K562 (cell line): Measurements from ENCODE around the gene GARIN5B. TPM values are rescaled to one million over a fixed set of nuclear protein-coding genes. Genes with fewer than 3 reads are reported as not detected.
"Not testable (repeated sequence)": the region's sequence is repeated elsewhere in the genome, so short reads cannot be mapped to it uniquely, and the experiment has no call there.

ENCODE experiments used
- CCNT2 ChIP-seq: IDR thresholded peaks from 2 replicates; pipeline ENCODE4 v1.6.1; 2011; ENCODE audit warnings: borderline replicate concordance, low read depth, mild to moderate bottlenecking, moderate library complexity, mixed read lengths, low read length; ENCODE audit not compliant: insufficient read length; ENCODE audit errors: extremely low read depth
- CHCHD3 ChIP-seq: fragments of 250-450 bp; sonication (Bioruptor Pico); IDR thresholded peaks from 2 replicates; pipeline ENCODE4 v2.1.2; 2022; ENCODE audit warnings: mild to moderate bottlenecking
- FUS ChIP-seq: fragments of 200-400 bp; formaldehyde crosslinking; optimal IDR thresholded peaks from 2 replicates; pipeline ENCODE3; 2017; ENCODE audit warnings: low read depth, low read length
- GTF2A2 ChIP-seq: IDR thresholded peaks from 2 replicates; pipeline ENCODE4 v1.6.1; 2016; ENCODE audit warnings: mild to moderate bottlenecking, missing genetic modification characterization, missing compliant biosample characterization
- HCFC1 ChIP-seq: IDR thresholded peaks from 2 replicates; pipeline ENCODE4 v1.6.1; 2012; ENCODE audit warnings: low read depth, low read length, improper control_type of control experiment
- KLF1 ChIP-seq: fragments of 450-650 bp; IDR thresholded peaks from 2 replicates; pipeline ENCODE4 v1.6.1; 2016; ENCODE audit warnings: missing genetic modification characterization, missing compliant biosample characterization
- PCBP2 ChIP-seq: fragments of 200-400 bp; formaldehyde crosslinking; IDR thresholded peaks from 2 replicates; pipeline ENCODE4 v1.6.1; 2018; ENCODE audit warnings: low read length, low read depth, mild to moderate bottlenecking, moderate library complexity; ENCODE audit not compliant: poor library complexity, severe bottlenecking
- PHF8 ChIP-seq: fragments of 200-600 bp; sonication (generic); IDR thresholded peaks from 2 replicates; pipeline ENCODE4 v1.6.1; 2012; ENCODE audit warnings: mixed run types, mild to moderate bottlenecking, inconsistent platforms, low read length, moderate library complexity, borderline replicate concordance
- POLR2A ChIP-seq: fragments of 450-650 bp; conservative IDR thresholded peaks from 2 replicates; pipeline ENCODE4 v1.6.1; 2016
- POLR2AphosphoS5 ChIP-seq: IDR thresholded peaks from 2 replicates; pipeline ENCODE4 v1.6.1; 2011; ENCODE audit warnings: mild to moderate bottlenecking, low read depth, low read length, moderate library complexity; ENCODE audit not compliant: control insufficient read depth, insufficient read depth
- POLR2H ChIP-seq: IDR thresholded peaks from 2 replicates; pipeline ENCODE4 v1.6.1; 2016; ENCODE audit warnings: missing genetic modification characterization, low read depth, mild to moderate bottlenecking, control low read depth, missing compliant biosample characterization, moderate library complexity
- PRPF4 ChIP-seq: fragments of 200-400 bp; formaldehyde crosslinking; IDR thresholded peaks from one replicate; pipeline ENCODE4 v1.6.1; 2017; ENCODE audit warnings: low read length, low read depth, mild to moderate bottlenecking; ENCODE audit not compliant: insufficient read depth, poor library complexity, severe bottlenecking
- RBFOX2 ChIP-seq: fragments of 200-400 bp; formaldehyde crosslinking; IDR thresholded peaks from 2 replicates; pipeline ENCODE4 v1.6.1; 2017; ENCODE audit warnings: low read depth, mild to moderate bottlenecking, low read length, moderate library complexity
- SMAD4 ChIP-seq: fragments of 250-450 bp; sonication (Bioruptor Pico); conservative IDR thresholded peaks from 2 replicates; pipeline ENCODE4 v1.8.0; 2021; ENCODE audit warnings: inconsistent platforms, mild to moderate bottlenecking, moderate library complexity
- SRSF1 ChIP-seq: fragments of 200-400 bp; formaldehyde crosslinking; IDR thresholded peaks from 2 replicates; pipeline ENCODE4 v1.6.1; 2017; ENCODE audit warnings: mild to moderate bottlenecking, low read depth, low read length, moderate library complexity
- TAF1 ChIP-seq: IDR thresholded peaks from 2 replicates; pipeline ENCODE4 v1.6.1; 2011; ENCODE audit warnings: mild to moderate bottlenecking, low read length, moderate library complexity; ENCODE audit not compliant: insufficient read depth, control insufficient read depth, severe bottlenecking; ENCODE audit errors: extremely low read depth
- TOE1 ChIP-seq, 2 experiments: fragments of 450-650 bp in 1 of 2; sonication (generic) in 1 of 2; formaldehyde crosslinking in 1 of 2; IDR thresholded peaks; 2 replicates each; pipeline versions ENCODE4 v1.7.1 to v1.8.0; 2016 to 2022; ENCODE audit warnings: borderline replicate concordance in 2 of 2, mild to moderate bottlenecking in 2 of 2, antibody characterized with exemption in 1 of 2, inconsistent platforms in 1 of 2, low read depth in 1 of 2, missing genetic modification reagents in 1 of 2, moderate library complexity in 1 of 2
- U2AF1 ChIP-seq: fragments of 200-400 bp; formaldehyde crosslinking; optimal IDR thresholded peaks from 2 replicates; pipeline ENCODE3; 2017; ENCODE audit warnings: mild to moderate bottlenecking, low read depth, low read length, moderate library complexity
- ZFX ChIP-seq: sonication (generic); formaldehyde crosslinking; IDR thresholded peaks from 2 replicates; pipeline ENCODE4 v1.8.0; 2022; ENCODE audit warnings: mild to moderate bottlenecking, missing genetic modification reagents, moderate library complexity
- ZNF436 ChIP-seq: fragments of 250-450, 450-650 bp; sonication (Bioruptor Pico); formaldehyde crosslinking; IDR thresholded peaks from 2 replicates; pipeline ENCODE4 v1.7.0; 2020; ENCODE audit warnings: mild to moderate bottlenecking
- ZNF592 ChIP-seq: fragments of 450-650 bp; IDR thresholded peaks from 2 replicates; pipeline ENCODE4 v1.6.1; 2017; ENCODE audit warnings: antibody characterized with exemption, mild to moderate bottlenecking
- polyA plus RNA-seq, 8 experiments: library from polyadenylated mRNA; depleted of rRNA in 4 of 8; stranded (reverse) in 5 of 8; unstranded in 3 of 8; fragments of >200 nt; fragmentation: Nextera tagmentation in 2 of 8; fragmentation: Illumina TruSeq in 1 of 8; extraction: Ambion mirVana in 2 of 8; extraction: Trizol in 1 of 8; gene quantifications; 2 replicates each; pipeline versions ENCODE4 v1.2.1 to v1.2.3, GENCODE V29; 2011 to 2014; ENCODE audit warnings: inconsistent platforms in 1 of 8, missing spikeins in 1 of 8
- total RNA-seq, 7 experiments: library from RNA; depleted of rRNA in 6 of 7; stranded (reverse); fragments of >200 nt in 6 of 7; fragmentation: Illumina TruSeq in 2 of 7; extraction: Trizol in 2 of 7; gene quantifications; 2 replicates each; pipeline versions ENCODE4 v1.2.1 to v1.2.3, GENCODE V29; 2011 to 2021; ENCODE audit warnings: low replicate concordance in 1 of 7
- TF ChIP-seq, protein P1 (sequence below): fragments of 450-650 bp; formaldehyde crosslinking; IDR thresholded peaks from 2 replicates; pipeline ENCODE4 v1.4.0; 2020; ENCODE audit warnings: mild to moderate bottlenecking, moderate library complexity

The GARIN5B gene
- total and polyA plus RNA-seq, 9 of the 15 experiments (the other 6 are each of a cell fraction or from before 2014, with no cell fraction given): not detected

GRCh38 chr19:55407550-55407799 is 44.4 kb upstream of the GARIN5B start, which contains the start of gene UBE2S (continued):
- TF ChIP-seq HCFC1 (peak; percentile 36), SRSF1 (0 out of 2 replicates have a peak, but pooled peaks have one; percentile 55), PRPF4 (peak; percentile 98), GTF2A2 (peak; percentile 95), SMAD4 (CRISPR knock-in tag) (peak; percentile 32; the same call in 1 of the 2 replicates), POLR2H (tag) (peak; percentile 98), ZNF592 (peak; percentile 52; the same call in 1 of the 2 replicates), TOE1 (CRISPR knock-in tag; IDR thresholded peaks at IDR 0.05; ENCODE audit: borderline replicate concordance, low read depth) (0 out of 2 replicates have a peak, but pooled peaks have one; percentile 25), PHF8 (peak; percentile 77; the same call in 1 of the 2 replicates), POLR2A (peak; percentile 98), TAF1 (peak; percentile 95), U2AF1 (peak; percentile 88), ZFX (peak; percentile 78), FUS (peak; percentile 90), RBFOX2 (peak; percentile 98), KLF1 (tag) (0 out of 2 replicates have a peak, but pooled peaks have one; percentile 42), ZNF436 (CRISPR knock-in tag) (0 out of 2 replicates have a peak, but pooled peaks have one; percentile 32), CHCHD3 (CRISPR knock-in tag) (peak; percentile 63; the same call in 1 of the 2 replicates), PCBP2 (peak; percentile 55), CCNT2 (peak; percentile 35), POLR2AphosphoS5 (peak; percentile 94)
- TF ChIP-seq, protein P1, sequence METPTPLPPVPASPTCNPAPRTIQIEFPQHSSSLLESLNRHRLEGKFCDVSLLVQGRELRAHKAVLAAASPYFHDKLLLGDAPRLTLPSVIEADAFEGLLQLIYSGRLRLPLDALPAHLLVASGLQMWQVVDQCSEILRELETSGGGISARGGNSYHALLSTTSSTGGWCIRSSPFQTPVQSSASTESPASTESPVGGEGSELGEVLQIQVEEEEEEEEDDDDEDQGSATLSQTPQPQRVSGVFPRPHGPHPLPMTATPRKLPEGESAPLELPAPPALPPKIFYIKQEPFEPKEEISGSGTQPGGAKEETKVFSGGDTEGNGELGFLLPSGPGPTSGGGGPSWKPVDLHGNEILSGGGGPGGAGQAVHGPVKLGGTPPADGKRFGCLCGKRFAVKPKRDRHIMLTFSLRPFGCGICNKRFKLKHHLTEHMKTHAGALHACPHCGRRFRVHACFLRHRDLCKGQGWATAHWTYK (CRISPR knock-in tag): peak; percentile 90; the same call in 1 of the 2 replicates
- not testable (repeated sequence) for TF ChIP-seq TOE1 (IDR thresholded peaks at IDR 0.05; ENCODE audit: borderline replicate concordance)
